HepG2 (cell line): ENCODE results near the gene HEXD. TPM values are rescaled to one million over a fixed set of nuclear protein-coding genes. Genes with fewer than 3 reads are reported as not detected.

Experiments
- CHCHD3 ChIP-seq: sonication (generic); formaldehyde crosslinking; IDR thresholded peaks from 2 replicates; pipeline ENCODE4 v1.8.0; 2022; ENCODE audit warnings: mild to moderate bottlenecking, missing genetic modification reagents, moderate library complexity
- HMGXB3 ChIP-seq: sonication (generic); formaldehyde crosslinking; IDR thresholded peaks from 2 replicates; pipeline ENCODE4 v1.4.0; 2020; ENCODE audit warnings: missing genetic modification reagents, borderline replicate concordance
- JUND ChIP-seq: sonication (generic); formaldehyde crosslinking; IDR thresholded peaks from 2 replicates; pipeline ENCODE4 v1.8.0; 2022; ENCODE audit warnings: mild to moderate bottlenecking, missing genetic modification reagents
- KLF13 ChIP-seq: sonication (generic); formaldehyde crosslinking; IDR thresholded peaks from 2 replicates; pipeline ENCODE4 v1.4.0; 2020; ENCODE audit warnings: mild to moderate bottlenecking, missing genetic modification reagents
- NR2F1 ChIP-seq, 2 experiments: fragments of 450-650 bp in 1 of 2; formaldehyde crosslinking in 1 of 2; IDR thresholded peaks; 2 replicates each; pipeline versions ENCODE4 v1.5.0 to v1.6.1; 2016 to 2020; ENCODE audit warnings: mild to moderate bottlenecking in 1 of 2, missing compliant biosample characterization in 1 of 2, missing genetic modification reagents in 1 of 2, moderate library complexity in 1 of 2
- SALL1 ChIP-seq: sonication (generic); formaldehyde crosslinking; IDR thresholded peaks from 2 replicates; pipeline ENCODE4 v1.8.0; 2022; ENCODE audit warnings: mild to moderate bottlenecking, missing genetic modification reagents
- SOX13 ChIP-seq, 3 experiments: fragments of 450-650 bp in 1 of 3; sonication (generic) in 1 of 3; formaldehyde crosslinking in 1 of 3; IDR thresholded peaks in 2 of 3; conservative IDR thresholded peaks in 1 of 3; 2 replicates each; pipeline versions ENCODE4 v1.5.0 to v1.6.1; 2016 to 2020; ENCODE audit warnings: antibody characterized with exemption in 1 of 3, mild to moderate bottlenecking in 1 of 3, missing compliant biosample characterization in 1 of 3, missing genetic modification reagents in 1 of 3, moderate library complexity in 1 of 3
- SRY ChIP-seq: sonication (generic); formaldehyde crosslinking; IDR thresholded peaks from 2 replicates; pipeline ENCODE4 v1.8.0; 2022; ENCODE audit warnings: mild to moderate bottlenecking, missing genetic modification reagents
- TFE3 ChIP-seq: IDR thresholded peaks from 2 replicates; pipeline ENCODE4 v1.6.1; 2016
- ZBTB42 ChIP-seq: sonication (generic); formaldehyde crosslinking; IDR thresholded peaks from 2 replicates; pipeline ENCODE4 v1.5.0; 2020; ENCODE audit warnings: mild to moderate bottlenecking, missing genetic modification reagents
- ZNF160 ChIP-seq: sonication (generic); formaldehyde crosslinking; IDR thresholded peaks from 2 replicates; pipeline ENCODE4 v1.8.0; 2022; ENCODE audit warnings: mild to moderate bottlenecking, inconsistent platforms, missing genetic modification reagents
- ZNF317 ChIP-seq: sonication (generic); formaldehyde crosslinking; IDR thresholded peaks from 2 replicates; pipeline ENCODE4 v1.5.0; 2020; ENCODE audit warnings: mild to moderate bottlenecking, missing genetic modification reagents
- ZNF512B ChIP-seq: sonication (generic); formaldehyde crosslinking; IDR thresholded peaks from 2 replicates; pipeline ENCODE4 v1.5.1; 2020; ENCODE audit warnings: missing genetic modification reagents, mild to moderate bottlenecking, borderline replicate concordance
- ZNF574 ChIP-seq: sonication (generic); formaldehyde crosslinking; IDR thresholded peaks from 2 replicates; pipeline ENCODE4 v1.4.0; 2020; ENCODE audit warnings: missing genetic modification reagents
- polyA plus RNA-seq, 8 experiments: library from polyadenylated mRNA; depleted of rRNA in 3 of 8; stranded (reverse) in 7 of 8; unstranded in 1 of 8; fragments of >200 nt; fragmentation: Illumina TruSeq in 4 of 8; extraction: Trizol in 4 of 8; gene quantifications; 2 replicates each; pipeline versions ENCODE4 v1.2.1 to v1.2.3, GENCODE V29; 2011 to 2016; ENCODE audit warnings: low read depth in 4 of 8, missing spikeins in 1 of 8, mixed read lengths in 1 of 8; ENCODE audit not compliant: insufficient read depth in 1 of 8
- total RNA-seq, 5 experiments: library from RNA; depleted of rRNA; stranded (reverse); fragments of >200 nt; fragmentation: Illumina TruSeq; extraction: Trizol; gene quantifications; 2 replicates each; pipeline ENCODE4 v1.2.3, GENCODE V29; 2016; ENCODE audit warnings: low read depth in 1 of 5

HEXD gene
- total and polyA plus RNA-seq, 2 of the 13 experiments (the other 11 are each of a cell fraction or from before 2014, with no cell fraction given) = 22.3 to 41.8 TPM

GRCh38 chr17:82388223-82388921 is 29.8 kb upstream of the HEXD start (continued):
- TF ChIP-seq ZNF512B (CRISPR knock-in tag) (0 out of 2 replicates have a peak, but pooled peaks have one; percentile 57), SRY (no peak), KLF13 (CRISPR knock-in tag) (peak; percentile 46; the same call in 1 of the 2 replicates), SALL1 (CRISPR knock-in tag) (peak; percentile 76; the same call in 1 of the 2 replicates), ZNF317 (CRISPR knock-in tag) (0 out of 2 replicates have a peak, but pooled peaks have one; percentile 13), ZNF160 (CRISPR knock-in tag) (peak; percentile 24; the same call in 1 of the 2 replicates), ZNF574 (CRISPR knock-in tag) (peak; percentile 59), TFE3 (CRISPR knock-in tag) (peak; percentile 25; the same call in 1 of the 2 replicates), JUND (CRISPR knock-in tag) (no peak), CHCHD3 (CRISPR knock-in tag) (no peak), ZBTB42 (CRISPR knock-in tag) (no peak), NR2F1 (CRISPR knock-in tag; IDR thresholded peaks at IDR 0.05) (no peak), HMGXB3 (CRISPR knock-in tag) (peak; percentile 69; the same call in 1 of the 2 replicates), SOX13 (IDR thresholded peaks at IDR 0.05) (no peak), SOX13 (CRISPR knock-in tag; conservative IDR thresholded peaks at IDR 0.05 in 1 of 2, IDR thresholded peaks at IDR 0.05 in 1 of 2) (peak in 1 of 2 experiments; percentile 37; a peak in 1 of 4 replicates)
